Activated CD8-positive, alpha-beta memory T cell treated with anti-CD3 and anti-CD28 coated beads, Interleukin-2, amount 50 U/mL, for 1 hour (primary cell): Measurements from ENCODE around the gene NAP1L1.

Experiments
- DNase-seq: peaks from one replicate; pipeline ENCODE4 v3.0.0-alpha.2; 2020; ENCODE audit errors: extremely low read depth

The NAP1L1 gene, protein sequence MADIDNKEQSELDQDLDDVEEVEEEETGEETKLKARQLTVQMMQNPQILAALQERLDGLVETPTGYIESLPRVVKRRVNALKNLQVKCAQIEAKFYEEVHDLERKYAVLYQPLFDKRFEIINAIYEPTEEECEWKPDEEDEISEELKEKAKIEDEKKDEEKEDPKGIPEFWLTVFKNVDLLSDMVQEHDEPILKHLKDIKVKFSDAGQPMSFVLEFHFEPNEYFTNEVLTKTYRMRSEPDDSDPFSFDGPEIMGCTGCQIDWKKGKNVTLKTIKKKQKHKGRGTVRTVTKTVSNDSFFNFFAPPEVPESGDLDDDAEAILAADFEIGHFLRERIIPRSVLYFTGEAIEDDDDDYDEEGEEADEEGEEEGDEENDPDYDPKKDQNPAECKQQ

GRCh38 chr12:76083904-76084862, at the start of gene NAP1L1:
NAP1L1 (minus strand) TSS chr12:76084685; CDS start chr12:76074219, 10,466 bp downstream.
- peak; percentile 92 for DNase-seq

DNA sequence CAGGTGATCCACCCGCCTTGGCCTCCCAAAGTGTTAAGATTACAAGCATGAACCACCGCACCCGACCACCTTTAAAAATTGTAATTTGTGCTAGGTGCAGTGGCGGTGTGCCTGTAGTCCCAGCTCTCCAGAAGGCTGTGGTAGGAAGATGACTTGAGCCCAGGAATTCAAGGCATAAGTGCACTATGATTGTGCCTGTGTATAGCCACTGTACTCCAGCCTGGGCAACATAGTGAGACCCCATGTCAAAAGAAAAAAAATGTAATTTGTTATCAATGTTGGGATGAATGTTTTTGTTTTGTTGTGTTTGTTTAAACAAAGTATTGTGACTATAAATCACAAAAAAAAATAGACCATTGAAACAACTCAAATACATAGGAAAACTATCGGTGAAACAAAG, 43.1 kb upstream of the NAP1L1 start:
- no peak for DNase-seq

GRCh38 chr12:76124456-76124855, 40.0 kb upstream of the NAP1L1 start:
- DNase-seq, result no peak

- no peak for DNase-seq
Observed at GRCh38 chr12:76123259-76124212, 39.1 kb upstream of the NAP1L1 start.

- no peak for DNase-seq
Observed at GRCh38 chr12:76119887-76120286, 35.4 kb upstream of the NAP1L1 start.

- no peak for DNase-seq
Observed at GRCh38 chr12:76117751-76118150, 33.3 kb upstream of the NAP1L1 start.

DNA sequence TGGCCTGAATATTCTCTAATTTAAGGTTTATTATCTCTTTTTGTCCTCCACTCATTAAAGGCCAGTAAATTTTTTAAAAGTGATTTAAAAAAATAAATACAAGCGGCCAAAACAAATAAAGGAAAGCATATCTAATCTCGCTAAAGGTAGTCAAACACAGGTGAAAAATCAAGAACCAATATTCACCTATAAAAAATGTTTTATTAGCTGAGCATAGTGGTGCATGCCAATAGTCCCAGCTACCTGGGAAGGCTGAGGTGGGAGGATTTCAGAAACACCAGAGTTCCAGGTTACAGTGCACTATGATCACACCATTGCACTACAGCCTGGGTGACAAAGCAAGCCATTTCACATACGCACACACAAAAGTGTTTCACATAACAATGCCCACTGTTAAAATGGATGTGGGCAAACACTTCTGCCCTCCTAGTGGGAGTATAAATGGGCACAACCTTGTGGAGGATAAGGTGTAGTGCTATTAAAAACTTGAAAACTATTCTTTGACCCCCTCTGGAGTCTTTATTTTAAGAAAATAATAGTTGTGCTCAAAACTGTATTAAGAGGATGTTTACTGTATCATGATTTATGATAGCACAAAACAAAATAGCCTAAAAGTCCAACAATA, 32.7 kb upstream of the NAP1L1 start:
- DNase-seq, result no peak

DNA sequence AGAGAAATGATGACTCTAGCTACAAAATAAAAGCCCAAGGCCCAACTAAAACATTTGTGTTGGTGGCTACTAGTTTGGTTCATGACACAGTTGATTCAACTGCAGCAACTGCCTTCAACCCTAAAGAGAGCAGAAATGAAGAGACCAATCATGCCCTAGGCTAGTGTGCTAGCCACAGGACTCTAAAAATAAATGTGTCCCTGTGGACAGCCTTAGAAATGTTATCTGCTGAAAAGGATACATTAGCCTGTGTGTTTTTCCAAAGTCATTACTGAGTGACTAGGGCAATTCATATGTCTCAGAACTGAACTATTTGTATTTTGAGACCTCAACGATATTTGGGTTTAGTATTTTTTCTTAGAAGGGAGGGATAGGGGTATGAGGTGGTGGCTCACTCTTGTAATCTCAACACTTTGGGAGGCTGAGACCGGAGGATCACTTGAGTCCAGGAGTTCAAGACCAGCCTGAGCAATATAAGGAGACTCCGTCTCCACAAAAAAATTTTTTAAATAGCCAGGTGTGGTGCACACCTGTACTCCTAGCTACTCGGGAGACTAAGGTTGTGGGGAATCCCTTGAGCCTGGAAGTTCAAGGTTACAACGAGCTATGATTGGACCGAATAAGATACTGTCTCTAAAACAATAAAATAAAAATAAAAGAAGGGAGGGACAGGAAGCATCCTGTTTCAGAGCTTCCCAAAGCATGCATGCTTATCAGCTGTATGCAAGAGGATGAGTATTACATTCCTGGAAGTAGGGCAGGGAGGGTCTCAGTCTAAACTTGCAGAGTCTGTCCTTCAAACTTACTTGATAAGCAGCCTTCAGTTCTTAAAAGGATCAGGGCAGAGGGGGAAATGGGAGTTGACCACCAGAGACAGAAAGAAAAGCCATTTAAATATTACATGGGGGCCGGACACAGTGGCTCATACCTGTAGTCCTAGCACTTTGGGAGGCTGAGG, 29.6 kb upstream of the NAP1L1 start:
- DNase-seq, result no peak

DNA sequence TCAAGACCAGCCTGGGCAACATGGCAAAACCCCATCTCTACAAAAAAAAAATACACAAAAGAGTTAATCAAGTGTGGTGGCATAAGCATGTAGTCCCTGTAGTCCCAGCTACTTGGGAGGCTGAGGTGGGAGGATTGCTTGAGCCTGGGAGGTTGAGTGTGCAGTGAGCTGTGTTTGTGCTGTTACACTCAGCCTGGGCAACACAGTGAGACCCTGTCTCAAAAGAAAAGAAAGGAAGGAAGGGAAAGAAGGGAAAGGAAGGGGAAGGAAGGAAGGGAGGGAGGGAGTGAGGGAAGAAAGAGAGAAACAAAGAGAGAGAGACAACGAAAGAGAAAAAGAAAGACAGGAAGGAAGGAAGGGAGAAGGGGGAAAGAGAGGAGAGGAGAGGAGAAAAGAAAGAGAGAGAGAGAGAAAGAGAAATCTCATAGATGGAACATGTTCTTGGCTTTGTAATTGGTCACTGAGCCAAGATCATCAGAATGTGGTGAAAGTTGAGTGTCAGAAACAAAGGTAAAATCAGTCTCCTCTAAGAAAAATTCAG, 26.8 kb upstream of the NAP1L1 start:
- no peak for DNase-seq

- DNase-seq, result no peak
Observed at GRCh38 chr12:76109879-76110278, 25.4 kb upstream of the NAP1L1 start.

- no peak for DNase-seq
Observed at GRCh38 chr12:76108356-76108755, 23.9 kb upstream of the NAP1L1 start.

GRCh38 chr12:76106631-76107030, 22.1 kb upstream of the NAP1L1 start:
- no peak for DNase-seq

DNA sequence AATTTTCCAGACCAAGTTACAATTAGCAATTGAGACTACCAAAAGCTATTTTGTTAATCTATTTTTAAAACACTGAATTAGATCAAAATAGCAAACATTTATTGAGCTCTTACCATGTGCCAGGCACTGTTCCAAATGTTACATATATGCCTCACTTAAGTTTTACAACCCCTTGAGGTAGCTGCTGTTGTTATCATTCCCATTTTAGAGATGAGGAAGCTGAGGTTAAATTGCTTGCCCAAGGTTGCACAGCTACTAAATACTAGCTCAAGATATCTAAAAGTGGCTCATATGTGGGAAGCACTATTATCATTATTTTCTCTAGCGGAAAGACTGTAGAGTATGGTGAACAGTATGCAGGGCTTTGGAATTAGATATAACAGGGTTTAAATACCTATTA, 19.5 kb upstream of the NAP1L1 start:
- no peak for DNase-seq

- DNase-seq, result no peak
Observed at GRCh38 chr12:76101739-76102385, 17.4 kb upstream of the NAP1L1 start.

DNA sequence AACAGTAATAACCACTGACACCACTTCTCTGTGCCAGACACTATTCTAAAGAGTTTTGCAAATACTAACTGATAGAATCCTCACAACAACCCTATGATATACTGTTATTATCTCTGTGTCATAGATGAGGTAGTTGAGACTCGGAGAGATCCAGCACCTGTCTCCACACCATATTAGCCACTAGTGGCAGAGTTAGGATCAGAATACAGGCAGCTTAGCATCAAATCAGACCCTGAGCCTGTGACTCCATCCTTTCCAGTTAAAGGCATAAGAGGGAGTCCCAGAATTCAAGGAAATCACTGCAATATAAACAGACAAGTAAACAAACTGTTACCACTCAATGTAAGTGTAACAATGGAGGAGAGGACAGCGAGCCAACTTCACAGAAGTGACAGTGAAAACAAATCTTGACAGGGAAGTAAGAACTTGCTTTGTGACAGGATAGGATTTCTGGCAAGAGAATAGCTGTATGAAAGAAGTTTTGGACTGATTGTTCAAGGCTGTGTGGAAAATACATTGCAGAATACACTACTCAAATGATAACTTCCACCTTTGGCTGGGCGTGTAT, 11.7 kb upstream of the NAP1L1 start:
- DNase-seq, result no peak

DNA sequence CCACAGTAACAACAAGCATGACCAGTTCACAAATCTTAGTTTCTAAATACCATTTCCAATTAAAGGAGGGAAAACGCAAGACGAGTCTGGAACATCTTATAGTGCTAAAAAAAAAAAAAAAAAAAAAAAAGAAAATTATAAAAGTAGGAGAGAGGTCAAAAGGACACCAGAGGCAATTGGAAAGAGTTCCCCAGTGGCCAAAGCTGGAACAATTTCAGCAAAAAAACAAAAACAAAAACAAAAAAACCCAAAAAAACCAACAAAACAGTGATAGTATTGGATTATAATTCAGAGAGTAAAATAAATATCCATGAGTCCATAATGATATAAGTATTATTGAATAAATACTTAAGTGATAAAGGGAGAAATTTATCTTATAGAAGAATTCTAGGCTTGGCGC, 10.3 kb upstream of the NAP1L1 start:
- no peak for DNase-seq

GRCh38 chr12:76091246-76091754, 6.8 kb upstream of the NAP1L1 start:
- DNase-seq, result no peak

DNA sequence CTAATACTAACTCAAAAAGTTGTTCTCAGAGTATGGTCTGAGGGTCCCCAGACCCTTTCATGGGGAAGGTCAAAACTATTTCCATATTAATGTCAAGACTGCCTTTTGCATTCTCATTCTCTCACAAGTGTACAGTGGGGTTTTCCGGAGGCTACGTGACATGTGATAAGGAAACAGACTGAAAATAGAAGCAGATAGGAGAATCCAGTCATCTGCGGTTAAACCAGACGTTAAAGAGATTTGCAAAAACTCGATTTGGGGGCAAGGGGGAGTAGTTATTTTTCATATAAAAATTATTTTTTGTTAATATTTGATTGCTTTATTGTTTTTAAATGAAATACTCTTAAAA, 1.0 kb upstream of the NAP1L1 start:
- no peak for DNase-seq
